MCF 10A (cell line): ENCODE data around the gene NBDY. TPM values are rescaled to one million over a fixed set of nuclear protein-coding genes. Genes with fewer than 3 reads are reported as not detected.

Experiments
- BruUV-seq: library from RNA; stranded (reverse); fragments of 400-500 nt; replicated peaks from 2 replicates; lab custom pipeline; 2021; lab: Mats Ljungman, UMichigan
- CTCF ChIA-PET: fragments of 300-600 bp; sonication (Branson Sonifier 250); formaldehyde crosslinking; extraction: SDS; loops from one replicate; lab custom pipeline; 2021; ENCODE audit warnings: antibody characterized with exemption, inconsistent platforms; lab: Yijun Ruan, JAX
- POLR2A ChIA-PET: fragments of 300-600, 350-650 bp; sonication (Branson Sonifier 250); formaldehyde crosslinking; extraction: SDS; loops from one replicate; lab custom pipeline; 2020; ENCODE audit warnings: antibody characterized with exemption, inconsistent platforms; lab: Yijun Ruan, JAX
- DNase-seq: peaks from one replicate; pipeline ENCODE4 v3.0.0-alpha.2; 2018; ENCODE audit not compliant: unreplicated experiment
- H3K27ac Mint-ChIP-seq: one replicate; pipeline ENCODE4 v1.8.0; 2022; ENCODE audit warnings: mild to moderate bottlenecking, low read depth, mixed read lengths; ENCODE audit not compliant: unreplicated experiment
- H3K27me3 Mint-ChIP-seq: one replicate; pipeline ENCODE4 v1.8.0; 2022; ENCODE audit warnings: mixed read lengths; ENCODE audit not compliant: insufficient read depth, unreplicated experiment
- H3K36me3 Mint-ChIP-seq: one replicate; pipeline ENCODE4 v1.8.0; 2022; ENCODE audit warnings: mild to moderate bottlenecking, moderate library complexity, mixed read lengths; ENCODE audit not compliant: insufficient read depth, unreplicated experiment
- H3K4me1 Mint-ChIP-seq: one replicate; pipeline ENCODE4 v1.8.0; 2022; ENCODE audit warnings: mixed read lengths; ENCODE audit not compliant: insufficient read depth, unreplicated experiment
- H3K4me3 Mint-ChIP-seq: one replicate; pipeline ENCODE4 v1.8.0; 2022; ENCODE audit warnings: mild to moderate bottlenecking, moderate library complexity, mixed read lengths; ENCODE audit not compliant: unreplicated experiment
- H3K9me3 Mint-ChIP-seq: one replicate; pipeline ENCODE4 v1.8.0; 2022; ENCODE audit warnings: mixed read lengths; ENCODE audit not compliant: unreplicated experiment
- intact Hi-C: fragments of 100-400 bp; cut with micrococcal nuclease; formaldehyde crosslinking; loops from 2 replicates; pipeline ENCODE4 v1.14.1; 2022
- total RNA-seq: library from RNA; stranded (reverse); gene quantifications from 2 replicates; pipeline ENCODE4 v1.2.3, GENCODE V29; 2022
- TF ChIP-seq, protein P1 (sequence below): fragments of 200-600 bp; IDR thresholded peaks from one replicate; pipeline ENCODE4 v1.8.0; 2022; ENCODE audit warnings: antibody characterized with exemption, mild to moderate bottlenecking; ENCODE audit not compliant: unreplicated experiment

Gene NBDY
- total RNA-seq, 1 experiment from 2014 or later, result 54.0 TPM

DNA sequence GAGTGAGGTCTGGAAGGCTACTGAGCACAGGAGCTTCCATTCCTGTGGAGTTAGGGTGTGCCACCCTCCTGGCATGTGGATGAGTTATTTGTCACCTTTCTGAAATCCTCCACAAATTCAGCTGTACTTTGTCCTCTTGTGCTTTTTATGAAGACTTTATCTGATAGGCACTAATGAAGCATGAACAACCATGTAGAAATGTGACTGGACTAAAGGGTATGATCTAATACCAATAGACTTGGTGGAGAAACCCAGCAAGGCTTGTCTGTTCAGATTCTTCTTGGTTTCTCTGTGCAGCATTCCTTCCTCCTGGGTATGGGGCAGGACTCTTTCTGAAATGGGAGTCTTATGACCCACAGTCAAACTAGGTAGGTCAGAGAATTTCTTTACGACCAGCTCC is 9.6 kb downstream of the NBDY start:
- Mint-ChIP-seq H3K36me3 (peaks cover 26% of the 10 kb centered on the region), H3K9me3 (no peaks in the 10 kb centered on the region), H3K27ac (no peak overlapping the region), H3K4me3 (no peak overlapping the region), H3K27me3 (peaks cover 37% of the 10 kb centered on the region), H3K4me1 (no peaks in the 10 kb centered on the region)
- intact Hi-C loops, result no loop called here
- ChIA-PET CTCF (interaction anchor here (0.6 to 1.5 kb wide), 4 partner anchors 11 to 1340 kb away, joined by 3 to 8 read pairs (median 4); no protein-coding TSS in a partner anchor), POLR2A (interaction anchor here (0.7 kb wide), 1 partner anchor 465 kb away, joined by 3 read pairs; no protein-coding TSS in a partner anchor)
- DNase-seq, result no peak
- no TSS peak for BruUV-seq
- TF ChIP-seq, protein P1, sequence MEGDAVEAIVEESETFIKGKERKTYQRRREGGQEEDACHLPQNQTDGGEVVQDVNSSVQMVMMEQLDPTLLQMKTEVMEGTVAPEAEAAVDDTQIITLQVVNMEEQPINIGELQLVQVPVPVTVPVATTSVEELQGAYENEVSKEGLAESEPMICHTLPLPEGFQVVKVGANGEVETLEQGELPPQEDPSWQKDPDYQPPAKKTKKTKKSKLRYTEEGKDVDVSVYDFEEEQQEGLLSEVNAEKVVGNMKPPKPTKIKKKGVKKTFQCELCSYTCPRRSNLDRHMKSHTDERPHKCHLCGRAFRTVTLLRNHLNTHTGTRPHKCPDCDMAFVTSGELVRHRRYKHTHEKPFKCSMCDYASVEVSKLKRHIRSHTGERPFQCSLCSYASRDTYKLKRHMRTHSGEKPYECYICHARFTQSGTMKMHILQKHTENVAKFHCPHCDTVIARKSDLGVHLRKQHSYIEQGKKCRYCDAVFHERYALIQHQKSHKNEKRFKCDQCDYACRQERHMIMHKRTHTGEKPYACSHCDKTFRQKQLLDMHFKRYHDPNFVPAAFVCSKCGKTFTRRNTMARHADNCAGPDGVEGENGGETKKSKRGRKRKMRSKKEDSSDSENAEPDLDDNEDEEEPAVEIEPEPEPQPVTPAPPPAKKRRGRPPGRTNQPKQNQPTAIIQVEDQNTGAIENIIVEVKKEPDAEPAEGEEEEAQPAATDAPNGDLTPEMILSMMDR, result no peak

DNA sequence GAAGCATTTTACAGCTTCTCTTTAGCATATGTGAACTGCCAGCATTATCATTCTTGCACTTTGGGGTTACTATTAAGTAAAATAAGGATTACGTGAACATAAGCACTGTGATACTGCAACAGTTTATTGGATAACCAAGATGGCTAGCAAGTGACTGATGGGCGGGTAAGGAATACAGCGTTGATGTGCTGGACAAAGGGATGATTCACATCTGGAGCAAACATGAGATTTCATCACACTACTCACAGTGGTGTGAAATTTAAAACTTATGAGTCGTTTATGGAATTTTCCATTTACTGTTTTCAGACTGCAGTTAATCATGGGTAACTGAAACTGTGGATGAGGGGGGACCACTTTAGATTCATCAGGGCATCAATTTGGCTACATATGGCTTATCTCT is 16.0 kb downstream of the NBDY start:
- Mint-ChIP-seq H3K27me3 (peaks cover 48% of the 10 kb centered on the region), H3K4me3 (peak overlapping the region; percentile 1), H3K4me1 (peaks cover 4% of the 10 kb centered on the region), H3K9me3 (no peaks in the 10 kb centered on the region), H3K27ac (no peak overlapping the region), H3K36me3 (no peaks in the 10 kb centered on the region)
- TF ChIP-seq, protein P1, result no peak
- no TSS peak for BruUV-seq
- peak; percentile 73 for DNase-seq
- intact Hi-C loops, result no loop called here
- CTCF ChIA-PET, result interaction anchor here (0.6 kb wide), 1 partner anchor 471 kb away, joined by 4 read pairs; no protein-coding TSS in a partner anchor
- POLR2A ChIA-PET, result no interaction called here

DNA sequence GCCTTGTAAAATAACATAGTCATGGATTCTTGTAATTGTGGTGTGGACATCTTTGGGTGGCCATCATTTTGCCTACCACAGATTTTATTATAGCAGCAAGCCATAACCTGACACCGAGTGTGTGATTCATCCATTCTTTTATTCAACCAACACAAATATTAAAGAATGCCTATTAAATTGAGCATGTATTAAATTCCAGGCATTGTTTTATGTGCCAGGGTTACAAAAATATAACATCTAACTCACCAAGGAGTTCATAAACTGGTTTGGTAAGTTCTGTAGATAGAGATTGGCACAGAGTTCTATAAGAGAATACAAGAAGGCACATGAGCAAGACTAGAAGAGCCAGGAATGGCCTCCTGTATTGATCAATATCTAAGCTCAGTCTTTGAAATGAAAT is 18.0 kb downstream of the NBDY start:
- intact Hi-C loops, result no loop called here
- Mint-ChIP-seq H3K9me3 (no peaks in the 10 kb centered on the region), H3K27ac (no peak overlapping the region), H3K4me1 (peaks cover 11% of the 10 kb centered on the region), H3K27me3 (peaks cover 52% of the 10 kb centered on the region), H3K4me3 (no peak overlapping the region), H3K36me3 (no peaks in the 10 kb centered on the region)
- DNase-seq, result no peak
- no TSS peak for BruUV-seq
- ChIA-PET CTCF (no interaction called here), POLR2A (no interaction called here)
- TF ChIP-seq, protein P1, result no peak

DNA sequence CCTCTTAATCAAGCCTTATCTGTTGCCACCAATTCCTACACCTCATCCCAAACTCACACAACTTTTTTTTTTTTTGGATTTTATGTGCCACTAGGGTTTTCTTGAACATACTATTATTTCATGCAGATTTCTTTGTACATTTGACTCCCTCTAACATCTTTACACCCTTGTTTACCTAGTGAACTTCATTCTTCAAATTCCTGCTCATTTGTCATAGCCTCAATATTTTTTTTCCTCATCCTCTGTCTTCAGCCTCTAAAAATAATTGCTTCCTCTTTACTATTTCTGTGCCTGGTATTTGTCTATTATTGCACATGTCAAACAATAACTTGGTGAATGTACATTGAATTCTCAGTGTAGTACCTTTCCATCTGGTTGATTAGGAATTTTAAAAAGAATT is 22.0 kb downstream of the NBDY start:
- BruUV-seq, result no TSS peak
- Mint-ChIP-seq H3K4me1 (peaks cover 8% of the 10 kb centered on the region), H3K27me3 (peaks cover 79% of the 10 kb centered on the region), H3K9me3 (no peaks in the 10 kb centered on the region), H3K36me3 (no peaks in the 10 kb centered on the region), H3K4me3 (no peak overlapping the region), H3K27ac (no peak overlapping the region)
- POLR2A ChIA-PET, result no interaction called here
- TF ChIP-seq, protein P1, result no peak
- CTCF ChIA-PET, result no interaction called here
- intact Hi-C loops, result no loop called here
- DNase-seq, result no peak
